GM10248 (cell line): ENCODE results near the gene SGSM1.

Experiments
- CTCF ChIA-PET: fragments of 300-600 bp; sonication (Branson Sonifier 250); formaldehyde crosslinking; extraction: SDS; loops from one replicate; lab custom pipeline; 2021; ENCODE audit warnings: antibody characterized with exemption; lab: Yijun Ruan, JAX
- POLR2A ChIA-PET: fragments of 350-650 bp; sonication (Branson Sonifier 250); formaldehyde crosslinking; extraction: SDS; loops from one replicate; lab custom pipeline; 2020; ENCODE audit warnings: antibody characterized with exemption; lab: Yijun Ruan, JAX
- DNase-seq: peaks from one replicate; pipeline ENCODE4 v3.0.0; 2012; ENCODE audit errors: extremely low spot score
- TF ChIP-seq, protein P1 (sequence below): IDR thresholded peaks from 2 replicates; pipeline ENCODE4 v1.5.1; 2012; ENCODE audit warnings: mild to moderate bottlenecking, low read depth; ENCODE audit errors: extremely low read depth, missing control alignments, control extremely low read depth

Gene SGSM1

DNA sequence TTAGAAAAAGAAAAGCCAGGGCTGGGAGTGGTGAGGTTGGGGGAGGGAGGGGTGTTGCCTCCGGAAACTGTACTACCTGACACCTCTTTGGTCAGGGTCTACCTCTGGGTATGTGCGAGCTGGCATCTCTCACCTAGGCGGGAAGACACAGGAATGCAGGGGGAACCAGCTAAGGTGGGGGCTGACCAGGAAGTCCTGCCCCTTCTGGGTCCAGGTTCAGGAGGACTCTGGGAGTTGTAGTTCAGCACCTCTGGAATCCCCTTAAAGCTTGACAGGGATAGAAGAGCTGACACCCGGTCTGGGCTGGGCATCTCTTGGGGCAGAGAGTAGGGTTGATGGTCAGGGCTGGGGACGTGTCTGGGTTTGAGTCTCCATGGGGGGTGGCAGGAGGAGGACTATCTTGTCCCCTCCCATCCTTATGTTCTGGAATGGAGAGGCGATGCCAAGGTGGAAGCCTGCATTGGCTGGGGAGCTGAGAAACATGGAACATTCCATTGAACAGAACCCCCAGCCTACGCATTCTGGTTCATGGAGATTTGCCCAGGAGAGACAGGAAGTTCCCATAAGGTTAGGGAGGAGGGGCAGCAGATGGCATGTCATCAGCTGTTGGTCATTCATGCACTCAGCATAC lies 144.4 kb downstream of the SGSM1 start:
- DNase-seq = no peak
- ChIA-PET CTCF (interaction anchor here (1.1 to 1.7 kb wide), 3 partner anchors 8 to 97 kb away, joined by 3 to 5 read pairs (median 4); no protein-coding TSS in a partner anchor), POLR2A (no interaction called here)
- TF ChIP-seq, protein P1, sequence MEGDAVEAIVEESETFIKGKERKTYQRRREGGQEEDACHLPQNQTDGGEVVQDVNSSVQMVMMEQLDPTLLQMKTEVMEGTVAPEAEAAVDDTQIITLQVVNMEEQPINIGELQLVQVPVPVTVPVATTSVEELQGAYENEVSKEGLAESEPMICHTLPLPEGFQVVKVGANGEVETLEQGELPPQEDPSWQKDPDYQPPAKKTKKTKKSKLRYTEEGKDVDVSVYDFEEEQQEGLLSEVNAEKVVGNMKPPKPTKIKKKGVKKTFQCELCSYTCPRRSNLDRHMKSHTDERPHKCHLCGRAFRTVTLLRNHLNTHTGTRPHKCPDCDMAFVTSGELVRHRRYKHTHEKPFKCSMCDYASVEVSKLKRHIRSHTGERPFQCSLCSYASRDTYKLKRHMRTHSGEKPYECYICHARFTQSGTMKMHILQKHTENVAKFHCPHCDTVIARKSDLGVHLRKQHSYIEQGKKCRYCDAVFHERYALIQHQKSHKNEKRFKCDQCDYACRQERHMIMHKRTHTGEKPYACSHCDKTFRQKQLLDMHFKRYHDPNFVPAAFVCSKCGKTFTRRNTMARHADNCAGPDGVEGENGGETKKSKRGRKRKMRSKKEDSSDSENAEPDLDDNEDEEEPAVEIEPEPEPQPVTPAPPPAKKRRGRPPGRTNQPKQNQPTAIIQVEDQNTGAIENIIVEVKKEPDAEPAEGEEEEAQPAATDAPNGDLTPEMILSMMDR = no peak

GRCh38 chr22:24951942-24952836 lies 146.2 kb downstream of the SGSM1 start, which contains the start of gene KIAA1671:
TSS of gene KIAA1671 (plus strand) at chr22:24952716. CDS start at chr22:25028000, 75,284 bp downstream.
- POLR2A ChIA-PET = no interaction called here
- TF ChIP-seq, protein P1 = peak; percentile 78
- peak; percentile 94 for DNase-seq
- CTCF ChIA-PET = interaction anchor here (0.6 to 2.1 kb wide), 6 partner anchors 11 to 97 kb away, joined by 3 to 7 read pairs (median 4); no protein-coding TSS in a partner anchor

DNA sequence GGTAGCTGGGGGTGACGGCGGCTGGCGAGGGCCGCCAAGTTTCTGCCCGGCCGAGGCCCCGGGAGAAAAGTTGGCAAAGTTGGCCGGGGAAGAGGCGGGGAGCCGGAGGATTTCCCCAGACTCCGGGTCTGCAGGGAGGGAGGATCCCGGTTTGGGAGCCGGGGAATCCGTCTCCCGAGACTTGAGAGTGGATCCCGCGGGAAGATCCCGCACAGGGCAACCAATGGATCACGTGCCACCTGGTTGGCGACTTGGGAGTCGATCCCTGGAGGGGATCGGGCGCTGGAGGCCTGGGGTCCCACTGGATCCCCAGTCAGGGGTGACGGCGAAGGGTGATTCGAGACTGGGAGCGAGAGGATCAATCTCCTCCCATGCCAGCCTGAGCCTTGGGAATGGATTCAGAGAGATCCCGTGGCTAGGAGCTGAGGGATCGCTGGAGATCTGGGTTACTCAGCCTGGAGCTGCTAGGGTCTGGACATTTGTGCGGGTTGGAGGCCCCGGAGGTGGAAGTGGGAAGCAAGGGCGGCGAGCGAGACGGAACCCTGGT lies 146.9 kb downstream of the SGSM1 start:
- DNase-seq = no peak
- ChIA-PET POLR2A (no interaction called here), CTCF (interaction anchor here (2.0 to 2.1 kb wide), 2 partner anchors 10 to 97 kb away, joined by 5 to 7 read pairs; no protein-coding TSS in a partner anchor)
- TF ChIP-seq, protein P1 = no peak

DNA sequence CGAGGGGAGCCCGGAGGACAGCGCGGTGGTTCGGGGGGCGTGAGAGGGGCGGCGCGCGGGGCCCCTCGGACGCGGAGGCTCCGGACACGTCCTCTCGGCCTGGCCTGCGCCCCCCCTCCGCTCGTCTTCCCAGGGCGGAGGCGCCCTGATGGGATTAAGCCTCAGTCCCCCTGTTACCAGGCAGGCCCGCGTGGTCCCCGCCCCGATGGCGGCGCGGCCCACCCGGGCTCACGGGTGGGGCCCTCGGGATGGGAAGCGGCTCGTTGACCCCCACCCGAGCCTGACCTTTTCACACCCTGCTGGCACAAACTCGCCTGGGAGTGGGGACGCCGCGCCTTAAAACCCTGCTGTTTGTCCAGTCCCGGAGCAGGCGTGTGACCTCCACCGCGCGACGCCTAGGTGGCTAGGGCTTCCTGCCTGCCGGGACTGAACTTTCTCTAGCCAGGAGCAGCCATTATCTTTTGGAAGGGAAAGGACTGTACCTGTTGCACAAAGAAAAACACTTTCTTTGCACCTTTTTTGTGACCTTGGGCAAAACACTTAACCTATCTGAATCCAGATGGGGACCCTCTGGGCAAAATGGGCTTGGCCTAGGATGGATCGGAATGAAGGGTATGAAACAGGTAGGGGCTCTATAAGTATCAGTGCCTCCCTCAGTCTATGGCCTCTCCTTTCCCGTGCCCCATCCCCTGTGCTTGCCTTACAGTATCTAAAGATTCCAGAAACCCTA lies 147.5 kb downstream of the SGSM1 start:
- DNase-seq = no peak
- CTCF ChIA-PET = interaction anchor here (2.0 to 2.1 kb wide), 2 partner anchors 9 to 96 kb away, joined by 5 to 7 read pairs; no protein-coding TSS in a partner anchor
- POLR2A ChIA-PET = no interaction called here
- TF ChIP-seq, protein P1 = no peak

DNA sequence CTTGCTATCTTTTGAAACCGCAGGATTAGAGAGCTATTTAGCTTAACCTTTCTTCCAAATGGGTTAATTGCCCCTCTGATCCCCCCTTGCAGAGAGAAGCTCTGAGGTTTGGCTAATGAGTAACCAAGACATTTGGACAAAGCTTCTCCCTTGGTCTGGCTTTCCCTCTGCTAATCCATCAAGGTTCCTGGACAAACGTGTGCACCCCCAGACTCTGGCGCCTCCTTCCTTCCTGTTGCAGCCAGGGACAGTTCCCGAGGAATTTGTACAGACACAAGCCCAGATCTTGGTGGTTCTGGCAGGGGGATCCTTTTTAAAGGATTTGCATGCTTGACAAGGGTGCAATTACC lies 148.1 kb downstream of the SGSM1 start:
- POLR2A ChIA-PET = no interaction called here
- DNase-seq = no peak
- TF ChIP-seq, protein P1 = no peak
- CTCF ChIA-PET = interaction anchor here (2.0 to 2.1 kb wide), 2 partner anchors 9 to 95 kb away, joined by 5 to 7 read pairs; no protein-coding TSS in a partner anchor
